ENCODE results near the gene DYRK3.

DNA sequence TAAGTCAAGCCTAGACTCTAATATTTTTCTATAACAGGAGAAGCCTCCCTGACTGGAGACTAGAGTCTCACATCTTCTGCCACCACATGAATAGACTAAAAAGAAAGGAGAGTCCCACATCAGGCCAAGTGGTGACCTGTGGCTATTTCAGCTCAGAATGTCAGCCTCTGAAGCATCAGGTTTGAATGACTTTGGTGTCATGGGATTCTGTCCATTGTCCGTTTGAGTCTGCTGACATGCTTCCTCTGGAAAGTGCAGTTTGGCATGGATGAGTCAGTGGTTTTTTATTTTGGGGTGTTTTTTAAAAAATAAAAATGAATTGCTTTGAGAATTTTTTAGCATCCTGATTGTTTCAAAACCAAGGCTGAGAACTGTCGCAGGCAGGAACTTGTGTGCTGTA, 19.5 kb downstream of the DYRK3 start:
- no peak for TF ChIP-seq CTCF (optimal IDR thresholded peaks at IDR 0.05 in 1 of 3, IDR thresholded peaks at IDR 0.05 in 1 of 3, conservative IDR thresholded peaks at IDR 0.05 in 1 of 3; ENCODE audit: extremely low read depth in 1 of 3, insufficient read depth in 2 of 3, low read length in 3 of 3)
- no peak for TF ChIP-seq EZH2 (IDR thresholded peaks at IDR 0.05; ENCODE audit: low read length)

Measured in keratinocyte (primary cell).